A673 (cell line): ENCODE measurements around the gene TBC1D25.

Source experiments
- CTCF ChIP-seq: fragments of 300-800, 200-600 bp; sonication (generic); conservative IDR thresholded peaks from 2 replicates; pipeline ENCODE4 v1.5.1; 2017; ENCODE audit warnings: low read depth, mild to moderate bottlenecking, antibody characterized with exemption, low read length, moderate library complexity, mixed read lengths
- EZH2 ChIP-seq: fragments of 200-600 bp; sonication (generic); IDR thresholded peaks from 2 replicates; pipeline ENCODE4 v1.6.1; 2017; ENCODE audit warnings: borderline replicate concordance, low read depth, mild to moderate bottlenecking, mixed read lengths, antibody characterized with exemption, low read length; ENCODE audit not compliant: poor library complexity, severe bottlenecking

- TF ChIP-seq CTCF (no peak), EZH2 (no peak)
Measured at GRCh38 chrX:48521353-48522243, 17.9 kb upstream of the TBC1D25 start, which contains the start of gene EBP.
